Right lobe of liver (tissue), 6 donors: ENCODE measurements around the gene CPEB4. TPM values are rescaled to one million over a fixed set of nuclear protein-coding genes. Genes with fewer than 3 reads are reported as not detected.

Source experiments
- ATAC-seq, 4 donors: fragments of 200-7000 bp; cut with Tn5 transposase; one replicate each; pipeline ENCODE4 v1.9.1; 2020; ENCODE audit warnings: mild to moderate bottlenecking in 4 of 4, moderate library complexity in 4 of 4
- DNase-seq, 3 donors: peaks; one replicate each; pipeline ENCODE4 v3.0.0-alpha.2; 2020
- H3K27ac ChIP-seq, 3 donors: fragments of 200-600 bp; one replicate each; pipeline ENCODE4 v1.8.0; 2022
- H3K27me3 ChIP-seq, 2 donors: fragments of 200-600 bp; one replicate each; pipeline ENCODE4 v1.8.0; 2022
- H3K36me3 ChIP-seq, 4 donors: fragments of 200-600 bp; sonication (generic) in 1 of 4; one replicate each; pipeline versions ENCODE4 v1.5.1 to v1.8.0; 2017 to 2022; ENCODE audit warnings: control low read depth in 1 of 4
- H3K4me1 ChIP-seq, 4 donors: fragments of 200-600 bp; sonication (generic) in 1 of 4; one replicate each; pipeline versions ENCODE4 v1.5.1 to v1.8.0; 2017 to 2022; ENCODE audit warnings: control low read depth in 1 of 4
- H3K4me3 ChIP-seq, 3 donors: fragments of 200-600 bp; one replicate each; pipeline ENCODE4 v1.8.0; 2022
- H3K9me3 ChIP-seq, 4 donors: fragments of 200-600 bp; sonication (generic) in 1 of 4; one replicate each; pipeline versions ENCODE4 v1.5.1 to v1.8.0; 2017 to 2022; ENCODE audit warnings: control low read depth in 1 of 4
- POLR2A ChIP-seq: fragments of 450-650 bp; IDR thresholded peaks from one replicate; pipeline ENCODE4 v1.6.1; 2017; ENCODE audit warnings: antibody characterized with exemption, mild to moderate bottlenecking
- WGBS: methylation state at CpG from one replicate; pipeline ENCODE4 v1.1.6; 2018; ENCODE audit warnings: low coverage, low lambda C conversion rate; ENCODE audit not compliant: insufficient coverage; ENCODE audit errors: missing lambda C conversion rate; 5-methylcytosine and 5-hydroxymethylcytosine counted together
- intact Hi-C, 2 donors: fragments of 100-400 bp; cut with DNase I; formaldehyde crosslinking; loops; one replicate each; pipeline versions ENCODE4 v1.11.2 to v1.14.1; 2022
- total RNA-seq, 6 experiments: library from RNA; depleted of rRNA in 2 of 6; stranded (reverse); fragments of >200 nt in 2 of 6; fragmentation: NEBNext Ultra II Directional in 3 of 6; extraction: Animal tissue kit (Norgen Biotek cat#: 25700) in 3 of 6; gene quantifications; one replicate each; pipeline versions ENCODE4 v1.1.0 to v1.2.4, GENCODE V29; 2016 to 2023
- TF ChIP-seq, protein P1 (sequence below), 4 donors: fragments of 200-600 bp in 3 of 4; fragments of 450-650 bp in 1 of 4; IDR thresholded peaks; one replicate each; pipeline versions ENCODE4 v1.5.1 to v1.8.0; 2016 to 2022; ENCODE audit warnings: antibody characterized with exemption in 4 of 4, mild to moderate bottlenecking in 2 of 4
- donor health status: DM: no; HTN: yes; CAD: no.
- donor health status: DM: no; HTN: no; CAD: no.
- donor health status: DM: no; HTN: no; CAD: no.
- donor health status: DM: no; HTN: yes; CAD: no.
- donor health status: DM: no; HTN: yes; CAD: no.

The CPEB4 gene
- total RNA-seq, 6 experiments from 2014 or later: 27.3 to 49.9 (median 40.0) TPM

DNA sequence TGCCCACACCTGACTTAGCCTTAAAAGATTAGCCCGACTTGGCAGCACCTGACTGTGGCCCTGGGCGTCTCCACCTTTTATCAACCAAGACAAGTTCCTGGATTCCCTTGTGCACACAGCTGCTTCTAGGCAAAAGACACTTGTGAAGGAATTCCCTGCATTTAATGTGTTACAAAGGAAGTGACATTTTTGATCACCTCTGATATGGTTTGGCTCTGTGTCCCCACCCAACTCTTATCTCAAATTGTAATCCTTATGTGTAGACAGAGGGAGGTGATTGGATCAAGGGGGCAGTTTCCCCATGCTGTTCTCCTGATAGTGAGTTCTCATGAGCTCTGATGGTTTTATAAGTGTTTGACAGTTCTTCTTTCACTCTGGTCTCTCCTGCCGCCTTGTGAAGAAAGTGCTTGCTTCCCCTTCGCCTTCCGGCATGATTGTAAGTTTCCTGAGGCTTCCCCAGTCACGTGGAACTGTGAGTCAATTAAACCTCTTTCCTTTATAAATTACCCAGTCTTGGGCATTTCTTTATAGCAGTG is 2.6 kb upstream of the CPEB4 start:
- Histone ChIP-seq H3K27ac (no peak overlapping the region), H3K27me3 (no peaks in the 10 kb centered on the region), H3K4me3 (no peak overlapping the region), H3K36me3 (no peaks in the 10 kb centered on the region), H3K4me1 (peaks cover 0 to 18% (median 7%) of the 10 kb centered on the region in 4 donors), H3K9me3 (no peaks in the 10 kb centered on the region)
- intact Hi-C loops: no loop called here
- no peak for TF ChIP-seq POLR2A
- TF ChIP-seq, protein P1, sequence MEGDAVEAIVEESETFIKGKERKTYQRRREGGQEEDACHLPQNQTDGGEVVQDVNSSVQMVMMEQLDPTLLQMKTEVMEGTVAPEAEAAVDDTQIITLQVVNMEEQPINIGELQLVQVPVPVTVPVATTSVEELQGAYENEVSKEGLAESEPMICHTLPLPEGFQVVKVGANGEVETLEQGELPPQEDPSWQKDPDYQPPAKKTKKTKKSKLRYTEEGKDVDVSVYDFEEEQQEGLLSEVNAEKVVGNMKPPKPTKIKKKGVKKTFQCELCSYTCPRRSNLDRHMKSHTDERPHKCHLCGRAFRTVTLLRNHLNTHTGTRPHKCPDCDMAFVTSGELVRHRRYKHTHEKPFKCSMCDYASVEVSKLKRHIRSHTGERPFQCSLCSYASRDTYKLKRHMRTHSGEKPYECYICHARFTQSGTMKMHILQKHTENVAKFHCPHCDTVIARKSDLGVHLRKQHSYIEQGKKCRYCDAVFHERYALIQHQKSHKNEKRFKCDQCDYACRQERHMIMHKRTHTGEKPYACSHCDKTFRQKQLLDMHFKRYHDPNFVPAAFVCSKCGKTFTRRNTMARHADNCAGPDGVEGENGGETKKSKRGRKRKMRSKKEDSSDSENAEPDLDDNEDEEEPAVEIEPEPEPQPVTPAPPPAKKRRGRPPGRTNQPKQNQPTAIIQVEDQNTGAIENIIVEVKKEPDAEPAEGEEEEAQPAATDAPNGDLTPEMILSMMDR (IDR thresholded peaks at IDR 0.05): no peak
- no peak for ATAC-seq
- WGBS: 54% methylated on average over 6 of the region's 6 CpGs
- DNase-seq: no peak

DNA sequence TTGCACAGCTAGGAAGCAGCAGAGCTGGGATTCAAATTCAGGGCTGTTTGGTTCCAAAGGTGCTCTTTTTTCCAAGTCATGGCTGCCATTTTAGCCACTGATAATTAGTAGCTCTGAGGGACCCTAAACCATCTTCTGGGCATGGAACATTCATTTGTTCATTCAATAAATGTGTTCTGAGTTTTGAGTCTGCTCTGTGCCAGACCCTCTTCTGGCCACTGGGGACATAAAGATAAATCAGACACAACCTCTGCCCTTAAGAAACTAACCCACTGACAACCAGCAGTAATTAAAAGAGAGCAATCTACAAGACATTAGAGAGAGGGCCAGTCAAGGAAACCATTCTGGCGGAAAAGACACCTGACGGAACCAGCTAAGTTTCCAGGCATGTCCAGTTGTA is 2.0 kb upstream of the CPEB4 start:
- Histone ChIP-seq H3K36me3 (no peaks in the 10 kb centered on the region), H3K4me1 (peaks cover 0 to 18% (median 7%) of the 10 kb centered on the region in 4 donors), H3K27me3 (no peaks in the 10 kb centered on the region), H3K9me3 (no peaks in the 10 kb centered on the region), H3K4me3 (no peak overlapping the region), H3K27ac (no peak overlapping the region)
- intact Hi-C loops: no loop called here
- TF ChIP-seq POLR2A: no peak
- TF ChIP-seq, protein P1 (IDR thresholded peaks at IDR 0.05): no peak
- no peak for DNase-seq
- ATAC-seq: no peak
- WGBS: 100% methylated on average over 2 of the region's 2 CpGs

DNA sequence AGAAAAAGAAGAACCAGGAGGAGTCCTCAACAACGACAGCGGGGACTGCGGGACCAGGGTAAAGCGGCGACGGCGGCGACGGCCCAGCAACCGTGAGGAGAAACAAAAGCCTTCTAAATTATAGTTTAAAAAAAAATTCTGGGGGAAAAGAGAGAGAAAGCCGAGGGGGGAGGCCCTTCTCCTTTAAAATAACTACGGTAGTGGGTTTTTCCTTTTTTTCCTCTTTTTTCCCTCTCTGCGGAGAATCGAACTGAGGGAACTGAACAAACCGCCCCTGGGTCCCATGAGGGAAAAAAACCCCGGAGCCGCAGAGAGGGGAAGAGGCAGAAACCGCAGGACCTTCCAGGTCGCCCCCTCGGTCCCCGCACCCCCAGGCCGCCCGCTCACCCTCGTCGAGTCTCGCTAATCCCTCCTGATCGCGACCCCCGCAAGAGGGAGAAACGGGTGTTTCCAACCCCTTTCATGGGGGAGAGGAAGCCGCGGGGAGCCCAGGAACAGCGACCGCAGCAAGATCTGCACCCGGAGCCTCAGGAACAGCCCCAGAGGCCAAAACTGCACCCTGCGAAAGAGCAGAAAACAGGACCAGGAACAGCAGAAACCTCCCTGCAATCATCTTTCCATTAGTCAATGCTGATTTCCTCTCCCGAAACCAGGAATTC is 453 bp downstream of the CPEB4 start:
- ATAC-seq (peak in 1 of 4 donors; percentile 4), DNase-seq (peak in 2 of 3 donors; percentile 49 to 74)
- Histone ChIP-seq H3K4me1 (peaks cover 0 to 21% (median 5%) of the 10 kb centered on the region in 4 donors), H3K4me3 (peak overlapping the region; percentile 70 to 78 (median 72)), H3K27me3 (no peaks in the 10 kb centered on the region), H3K9me3 (no peaks in the 10 kb centered on the region), H3K27ac (peak overlapping the region; percentile 94 to 97 (median 95)), H3K36me3 (no peaks in the 10 kb centered on the region)
- 0% methylated on average over 33 of the region's 37 CpGs for WGBS
- TF ChIP-seq, protein P1 (IDR thresholded peaks at IDR 0.05): no peak
- peak; percentile 15 for TF ChIP-seq POLR2A
- intact Hi-C loops: no loop called here

DNA sequence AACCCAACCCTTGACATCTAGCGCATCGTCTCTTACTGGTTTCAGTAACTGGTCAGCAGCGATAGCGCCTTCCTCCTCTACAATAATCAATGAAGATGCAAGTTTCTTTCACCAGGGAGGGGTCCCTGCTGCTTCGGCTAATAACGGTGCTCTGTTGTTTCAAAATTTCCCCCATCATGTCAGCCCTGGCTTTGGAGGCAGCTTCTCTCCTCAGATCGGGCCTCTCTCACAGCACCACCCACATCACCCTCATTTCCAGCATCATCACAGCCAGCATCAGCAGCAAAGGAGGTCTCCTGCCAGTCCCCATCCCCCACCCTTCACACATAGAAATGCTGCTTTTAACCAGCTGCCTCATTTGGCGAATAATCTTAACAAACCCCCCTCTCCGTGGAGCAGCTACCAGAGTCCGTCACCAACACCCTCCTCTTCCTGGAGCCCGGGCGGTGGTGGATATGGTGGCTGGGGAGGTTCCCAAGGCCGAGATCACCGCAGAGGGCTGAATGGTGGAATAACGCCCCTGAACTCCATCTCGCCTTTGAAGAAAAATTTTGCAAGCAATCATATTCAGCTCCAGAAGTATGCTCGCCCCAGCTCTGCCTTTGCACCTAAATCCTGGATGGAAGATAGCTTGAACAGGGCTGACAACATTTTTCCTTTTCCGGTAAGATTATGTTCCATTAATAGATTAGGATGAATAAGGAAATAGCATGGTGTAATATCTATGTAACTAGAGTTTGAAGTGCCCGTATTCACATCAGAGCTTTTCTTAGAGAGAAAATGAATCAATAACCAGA is 2.2 kb downstream of the CPEB4 start:
- H3K9me3 ChIP-seq: no peaks in the 10 kb centered on the region
- H3K4me3 ChIP-seq: peak overlapping the region; percentile 70 to 78 (median 72)
- no peaks in the 10 kb centered on the region for H3K27me3 ChIP-seq
- H3K27ac ChIP-seq: peak overlapping the region; percentile 94 to 97 (median 95)
- DNase-seq (peak in 1 of 3 donors; percentile 26), ATAC-seq (peak in 2 of 4 donors; percentile 1 to 3)
- peaks cover 0 to 32% (median 6%) of the 10 kb centered on the region in 4 donors for H3K4me1 ChIP-seq
- TF ChIP-seq POLR2A: peak; percentile 35
- TF ChIP-seq, protein P1 (IDR thresholded peaks at IDR 0.05): no peak
- H3K36me3 ChIP-seq: no peaks in the 10 kb centered on the region
- 18% methylated on average over 17 of the region's 19 CpGs for WGBS
- intact Hi-C loops: no loop called here
